ENCODE results near the gene SRP9.
"Not testable (repeated sequence)": the region's sequence is repeated elsewhere in the genome, so short reads cannot be mapped to it uniquely, and the experiment has no call there.

SRP9 gene

GRCh38 chr1:225814381-225814780, 36.8 kb downstream of the SRP9 start:
- no peak for DNase-seq (ENCODE audit: extremely low read depth, low read depth)
- TF ChIP-seq CTCF (IDR thresholded peaks at IDR 0.05; ENCODE audit: low read depth, low read length), result no peak

- not testable (repeated sequence) for DNase-seq (ENCODE audit: extremely low read depth, low read depth)
Measured at GRCh38 chr1:225815090-225815489, 37.5 kb downstream of the SRP9 start.

- DNase-seq (ENCODE audit: extremely low read depth, low read depth), result no peak
- TF ChIP-seq CTCF (IDR thresholded peaks at IDR 0.05; ENCODE audit: low read depth, low read length), result no peak
Measured at GRCh38 chr1:225815526-225816178, 38.0 kb downstream of the SRP9 start.

GRCh38 chr1:225816643-225817538, 39.3 kb downstream of the SRP9 start:
- DNase-seq (ENCODE audit: extremely low read depth, low read depth), result no peak
- no peak for TF ChIP-seq CTCF (IDR thresholded peaks at IDR 0.05; ENCODE audit: low read depth, low read length)

- peak; percentile 86 for DNase-seq (ENCODE audit: extremely low read depth, low read depth)
- TF ChIP-seq CTCF (IDR thresholded peaks at IDR 0.05; ENCODE audit: low read depth, low read length), result no peak
Measured at GRCh38 chr1:225817611-225818061, 40.0 kb downstream of the SRP9 start.

- TF ChIP-seq CTCF (IDR thresholded peaks at IDR 0.05; ENCODE audit: low read depth, low read length), result no peak
- no peak for DNase-seq (ENCODE audit: extremely low read depth, low read depth)
Measured at GRCh38 chr1:225818229-225818628, 40.6 kb downstream of the SRP9 start.

DNA sequence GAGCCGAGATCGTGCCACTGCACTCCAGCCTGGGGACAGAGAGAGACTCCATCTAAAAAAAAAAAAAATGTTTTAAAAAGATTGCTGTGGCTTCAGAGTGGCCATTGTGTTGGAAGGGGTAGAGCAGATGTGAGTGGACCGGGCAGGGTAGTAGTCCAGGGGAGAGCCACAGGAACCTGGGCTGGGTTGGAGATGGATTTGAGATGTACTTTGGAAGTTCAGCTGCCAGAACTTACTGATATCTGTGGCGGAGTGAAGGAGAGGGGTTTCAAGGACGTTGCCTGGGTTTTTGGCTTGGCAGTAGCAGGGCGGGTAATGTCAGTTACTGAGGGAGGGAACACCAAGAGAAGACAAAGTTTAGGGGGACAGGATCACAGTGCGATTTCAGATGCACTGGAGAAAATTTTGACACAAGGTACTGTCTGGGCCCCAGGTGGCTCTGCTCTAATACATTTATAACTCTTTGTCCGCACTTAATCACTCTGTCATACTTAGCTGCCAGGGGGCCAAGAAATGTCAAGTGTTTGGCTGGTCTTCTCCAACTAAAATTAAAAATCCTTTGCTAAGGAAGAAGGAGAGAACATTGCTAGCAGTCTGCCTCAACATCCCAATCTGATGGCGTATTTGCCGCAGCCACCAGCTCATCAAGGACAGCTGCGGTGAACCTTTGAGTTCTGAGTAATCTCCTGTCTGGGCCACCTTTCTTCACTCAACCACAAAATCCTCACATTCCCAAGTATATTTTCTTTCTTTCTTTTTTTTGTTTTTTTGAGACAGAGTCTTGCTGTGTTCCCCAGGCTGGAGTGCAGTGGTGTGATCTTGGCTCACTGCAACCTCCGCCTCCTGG, 41.9 kb downstream of the SRP9 start:
- no peak for DNase-seq (ENCODE audit: extremely low read depth, low read depth)
- no peak for TF ChIP-seq CTCF (IDR thresholded peaks at IDR 0.05; ENCODE audit: low read depth, low read length)
